CD4-positive, alpha-beta T cell treated with Interleukin-1 beta for 1 hour (primary cell): ENCODE data around the gene SPATA31C2.
"Not testable (repeated sequence)": the region's sequence is repeated elsewhere in the genome, so short reads cannot be mapped to it uniquely, and the experiment has no call there.

Experiments used
- DNase-seq, 2 donors: peaks; one replicate each; pipeline ENCODE4 v3.0.0-alpha.2; 2020 to 2022

The SPATA31C2 gene

DNA sequence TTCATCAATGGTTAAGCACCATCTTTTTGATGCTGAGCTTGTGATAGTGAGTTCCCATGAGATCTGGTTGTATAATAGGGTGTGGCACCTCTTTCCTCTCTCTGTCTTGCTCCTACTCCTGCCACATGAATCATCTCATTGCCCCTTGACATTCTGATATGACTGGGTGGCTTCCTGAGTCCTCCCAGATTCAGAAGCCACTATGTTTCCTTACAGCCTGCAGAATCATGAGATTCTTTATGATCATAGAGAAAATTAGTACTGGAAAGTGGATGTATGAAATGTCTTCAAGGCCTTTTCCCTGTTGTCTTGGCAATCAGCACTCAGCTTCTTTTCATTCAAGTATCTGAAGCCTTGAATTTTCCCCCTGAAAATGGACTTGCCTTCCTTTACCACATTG is 14.9 kb downstream of the SPATA31C2 start:
- not testable (repeated sequence) for DNase-seq

DNA sequence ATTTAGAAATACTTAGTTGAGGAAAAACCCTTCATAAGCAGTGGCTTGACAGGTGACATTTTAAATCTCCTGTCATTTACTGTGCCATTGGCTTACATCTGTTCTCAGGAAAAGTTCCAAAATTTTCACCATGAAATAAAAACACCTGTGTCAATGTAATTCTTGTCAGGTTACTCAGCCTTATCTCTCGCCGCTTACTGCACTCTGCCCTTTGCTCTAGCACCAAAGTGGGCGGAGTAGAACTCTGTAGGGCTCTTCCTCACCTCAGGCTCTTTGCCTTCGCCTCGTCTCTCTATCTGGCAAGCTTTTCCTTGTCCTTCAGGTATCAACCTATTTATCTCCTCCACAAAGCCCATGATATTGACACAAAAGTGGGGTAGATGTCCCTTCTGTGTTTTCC is 20.2 kb downstream of the SPATA31C2 start:
- DNase-seq = not testable (repeated sequence)

- DNase-seq = not testable (repeated sequence)
These were observed 23.2 kb downstream of the SPATA31C2 start for GRCh38 chr9:88114968-88115612.

DNA sequence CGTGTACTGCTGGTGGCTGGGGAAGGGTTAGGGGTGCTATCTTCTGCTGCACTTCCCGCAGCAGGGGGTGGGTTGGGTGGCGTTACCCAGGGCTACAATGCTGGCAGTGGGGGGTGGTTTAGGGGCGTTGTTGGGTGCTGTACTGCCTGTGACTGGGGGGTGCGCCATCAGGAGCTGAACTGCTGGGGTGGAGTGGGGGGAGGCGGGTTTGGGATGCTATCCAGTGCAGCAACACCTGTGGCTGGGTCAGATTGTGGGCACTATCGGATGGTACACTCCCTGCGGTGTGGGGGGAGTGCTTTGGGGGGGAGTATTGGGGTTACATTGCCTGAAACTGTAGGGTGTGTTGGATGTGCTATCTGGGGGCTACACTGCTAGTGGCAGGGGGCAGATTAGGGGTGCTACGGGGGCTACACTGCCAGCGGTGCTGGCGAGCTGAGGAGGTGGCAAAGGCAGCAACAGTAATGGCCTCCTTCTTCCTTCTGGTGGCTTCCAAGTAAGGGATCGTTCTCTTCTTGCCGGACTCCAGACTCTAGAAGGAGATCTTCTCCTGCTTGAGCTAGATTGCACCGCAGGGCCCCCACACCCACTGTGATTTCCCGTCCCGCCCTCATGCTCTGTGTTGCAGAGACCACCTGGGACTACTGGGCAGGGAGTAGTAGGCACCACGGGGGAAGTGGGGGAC is 23.9 kb downstream of the SPATA31C2 start:
- not testable (repeated sequence) for DNase-seq

DNA sequence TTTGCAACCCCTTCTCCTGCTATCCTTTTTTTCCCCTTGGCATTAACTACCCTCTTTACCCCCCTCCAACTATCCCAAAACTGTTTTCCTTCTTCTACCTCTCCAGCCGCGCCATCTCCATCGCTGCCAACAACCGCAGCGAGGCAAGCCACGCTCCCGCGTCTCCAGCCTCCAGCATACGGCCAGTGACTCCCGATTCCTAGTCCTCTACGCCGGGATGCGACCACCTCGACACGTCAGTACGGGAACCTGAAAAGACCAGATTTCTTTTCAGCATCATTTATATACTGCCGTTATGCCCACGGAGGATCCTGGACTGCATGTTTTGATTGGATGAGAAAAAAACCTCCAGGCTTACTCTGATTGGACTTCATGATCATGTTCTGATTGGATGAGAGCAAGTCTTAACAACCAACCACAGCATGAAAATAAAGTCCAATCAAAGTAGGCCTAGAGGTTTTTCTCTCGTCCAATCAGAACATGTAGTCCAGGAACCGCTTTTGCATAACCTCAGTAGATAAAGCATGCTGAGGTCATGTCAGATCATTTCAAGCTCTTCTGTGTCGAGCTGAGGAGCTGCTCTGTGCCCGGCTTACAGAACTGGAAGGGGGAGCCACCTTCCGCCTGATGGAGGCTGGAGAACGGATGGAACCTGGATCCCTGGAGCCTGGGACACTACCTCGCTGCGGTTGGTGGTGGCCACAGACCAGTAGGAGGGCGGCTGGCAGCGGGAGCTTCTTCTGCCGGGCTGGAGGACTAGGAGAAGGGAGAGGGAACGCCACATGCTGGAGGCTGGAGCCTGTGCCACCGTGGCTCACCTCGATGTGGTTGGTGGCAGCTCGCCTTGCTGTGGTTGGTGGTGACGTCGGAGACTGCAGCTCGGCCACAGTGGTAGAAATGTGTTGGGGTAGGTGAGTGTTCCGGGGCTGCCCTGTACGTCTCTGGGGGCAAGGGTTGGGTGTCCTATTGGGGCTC is 24.8 kb downstream of the SPATA31C2 start:
- not testable (repeated sequence) for DNase-seq

DNA sequence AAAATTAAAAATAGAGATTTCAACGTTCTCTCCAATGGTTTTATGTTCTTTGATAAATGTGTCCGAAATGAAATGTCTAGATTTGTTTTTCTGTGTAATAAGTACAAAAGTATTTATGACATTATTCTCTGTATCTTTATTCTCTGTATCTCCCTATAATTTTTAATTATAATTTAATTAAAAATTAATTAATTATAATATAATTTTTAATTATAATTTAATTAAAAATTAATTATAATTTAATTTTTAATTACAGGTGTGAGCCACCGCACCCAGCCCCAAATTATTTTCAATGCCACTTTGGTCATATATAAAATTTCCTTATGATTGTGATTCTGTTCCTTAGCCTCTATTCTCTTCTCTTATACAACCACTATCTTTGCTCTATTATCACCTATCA is 28.2 kb downstream of the SPATA31C2 start:
- DNase-seq = no peak

DNA sequence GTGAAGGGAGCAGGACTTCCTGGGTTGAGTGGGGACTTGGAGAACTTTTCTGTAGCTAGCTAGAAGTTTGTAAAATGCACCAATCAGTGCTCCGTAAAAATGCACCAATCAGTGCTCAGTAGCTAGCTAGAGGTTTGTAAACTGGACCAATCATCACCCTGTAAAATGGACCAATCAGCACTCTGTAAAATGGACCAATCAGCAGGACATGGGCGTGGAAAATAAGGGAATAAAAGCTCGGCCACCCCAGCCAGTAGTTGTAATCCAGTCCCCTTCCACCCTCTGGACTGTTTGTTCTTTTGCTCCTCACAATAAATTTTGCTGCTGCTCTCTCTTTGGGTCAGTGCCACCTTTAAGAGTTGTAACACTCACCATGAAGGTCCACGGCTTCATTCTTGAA is 29.5 kb downstream of the SPATA31C2 start:
- no peak for DNase-seq

DNA sequence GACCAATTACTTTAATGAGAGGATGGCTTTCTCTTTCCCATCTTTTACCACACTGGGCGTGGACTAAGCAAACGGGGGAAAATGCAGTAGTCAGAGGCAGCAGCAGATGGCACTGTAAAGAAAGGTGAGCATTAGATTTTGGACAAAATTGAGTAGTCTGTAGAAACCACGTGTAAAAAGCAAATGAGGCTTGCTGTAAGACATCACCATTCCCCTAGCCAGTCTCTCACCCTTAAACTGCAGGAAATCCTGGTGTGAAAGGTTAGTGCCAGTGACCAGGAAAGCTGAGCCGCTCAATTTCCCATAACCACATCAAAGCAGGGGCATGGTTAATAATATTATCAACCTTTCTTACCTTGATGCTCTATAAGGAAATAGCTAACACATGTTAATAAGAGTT is 31.8 kb downstream of the SPATA31C2 start:
- DNase-seq = peak in 1 of 2 donors; percentile 14

GRCh38 chr9:88092797-88093331 is 45.4 kb downstream of the SPATA31C2 start:
- DNase-seq = no peak

DNA sequence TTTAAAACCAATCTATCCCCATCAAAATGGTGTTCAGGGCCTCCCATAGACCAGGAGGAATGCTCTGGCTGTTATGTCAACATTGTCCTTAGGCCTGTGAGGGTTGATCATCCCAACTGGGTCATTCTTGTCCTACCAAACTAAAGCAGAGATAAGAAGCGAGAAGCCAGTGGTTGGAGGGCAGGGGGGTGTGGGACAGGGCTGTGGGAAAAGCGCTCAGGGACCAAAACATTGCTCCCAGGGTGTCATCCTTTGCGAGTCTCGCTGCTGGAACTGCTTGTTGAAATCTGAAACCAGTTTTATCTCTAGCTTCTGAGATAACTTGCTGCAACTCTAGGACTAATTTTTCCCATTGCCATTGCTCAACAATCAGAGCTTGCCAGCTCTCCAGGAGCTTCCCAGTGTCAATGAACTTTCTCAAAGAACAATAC is 48.1 kb downstream of the SPATA31C2 start:
- no peak for DNase-seq

- no peak for DNase-seq
These were observed 50.4 kb downstream of the SPATA31C2 start for GRCh38 chr9:88087906-88088305.

- DNase-seq = no peak
These were observed 52.8 kb downstream of the SPATA31C2 start for GRCh38 chr9:88085476-88085875.

DNA sequence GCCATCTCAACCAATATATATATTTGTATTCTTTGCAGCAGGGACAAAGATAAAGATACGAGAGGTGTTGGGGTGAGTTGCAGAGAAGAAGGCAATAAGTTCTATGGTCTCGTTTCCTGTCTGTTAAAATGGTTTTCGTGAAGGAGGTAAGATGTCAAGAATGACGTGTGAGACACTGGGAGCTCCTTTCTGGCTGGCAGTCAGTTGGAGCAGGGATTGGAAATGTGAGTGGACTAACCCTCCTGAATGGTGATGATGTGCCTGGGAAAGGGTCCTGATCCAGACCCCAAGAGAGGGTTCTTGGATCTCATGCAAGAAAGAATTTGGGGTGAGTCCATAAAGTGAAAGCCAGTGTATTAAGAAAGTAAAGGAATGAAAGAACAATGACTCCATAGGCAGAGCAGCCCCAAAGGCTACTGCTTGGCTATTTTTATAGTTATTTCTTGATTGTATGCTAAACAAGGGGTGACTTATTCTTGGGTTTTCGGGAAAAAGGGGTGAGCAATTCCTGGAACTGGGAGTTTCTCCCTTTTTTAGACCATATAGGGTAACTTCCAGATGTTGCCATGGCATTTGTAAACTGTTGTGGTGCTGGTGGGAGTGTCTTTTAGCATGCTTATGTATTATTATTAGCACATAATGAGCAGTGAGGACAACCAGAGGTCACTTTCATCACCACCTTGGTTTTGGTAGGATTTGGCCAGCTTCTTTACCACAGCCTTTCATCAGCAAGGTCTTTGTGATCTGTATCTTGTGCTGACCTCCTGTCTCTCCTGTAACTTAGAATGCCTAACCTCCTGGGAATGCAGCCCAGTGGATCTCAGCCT is 53.7 kb downstream of the SPATA31C2 start:
- DNase-seq = no peak
